Measurements from ENCODE around the gene NUDT3. TPM values are rescaled to one million over a fixed set of nuclear protein-coding genes. Genes with fewer than 3 reads are reported as not detected.

The NUDT3 gene
- total and polyA plus RNA-seq, 9 of the 15 experiments (the other 6 are each of a cell fraction or from before 2014, with no cell fraction given) = 5.4 to 81.2 (median 56.4) TPM

DNA sequence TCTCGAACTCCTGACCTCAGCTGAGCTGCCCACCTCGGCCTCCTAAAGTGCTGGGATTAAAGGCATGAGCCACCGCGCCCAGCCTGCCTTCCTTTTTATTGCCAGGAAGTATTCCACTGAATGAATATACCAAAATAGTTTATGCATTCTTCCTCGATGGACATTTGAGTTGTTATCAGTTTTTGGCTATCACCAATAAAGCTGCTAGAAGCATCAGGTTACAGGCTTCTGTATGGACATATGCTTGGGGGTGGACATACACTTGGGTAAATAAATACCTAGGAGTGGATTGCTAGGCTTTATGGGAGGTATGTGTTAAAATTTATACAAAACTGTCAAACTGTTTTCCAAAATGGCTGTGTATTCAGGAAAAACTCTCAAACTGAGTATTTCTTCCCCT lies 43.4 kb upstream of the NUDT3 start:
- POLR2A ChIA-PET = interaction anchor here (1.3 to 3.2 kb wide), 2 partner anchors 10 to 18 kb away, joined by 3 to 15 read pairs; partner anchors contain the start of gene RPS10

More for the DNA sequence above, 43.4 kb upstream of the NUDT3 start:
- H3K4me1 ChIP-seq (replicated peaks in 1 of 2; ENCODE audit: control insufficient read depth in 2 of 2, insufficient read depth in 2 of 2, low read length in 2 of 2) = no peaks in the 10 kb centered on the region
- no peaks in the 10 kb centered on the region for H3K36me3 ChIP-seq (ENCODE audit: control insufficient read depth, insufficient read depth, low read length)
- in situ Hi-C loops (cut with MboI) = no loop called here
- ATAC-seq = no peak
- CTCF ChIA-PET (ENCODE audit: low intra/inter-chr PET ratio) = no interaction called here
- no peak for TF ChIP-seq CBX2 (IDR thresholded peaks at IDR 0.05; ENCODE audit: insufficient read depth, low read length, poor library complexity, severe bottlenecking)
- TF ChIP-seq CREB3L1 (IDR thresholded peaks at IDR 0.05; ENCODE audit: borderline replicate concordance, low read depth) = no peak
- no peak for TF ChIP-seq ZKSCAN3 (CRISPR knock-in tag; IDR thresholded peaks at IDR 0.05)
- TF ChIP-seq HIVEP1 (CRISPR knock-in tag; IDR thresholded peaks at IDR 0.05) = no peak
- no peak for TF ChIP-seq NCOA4 (IDR thresholded peaks at IDR 0.05; ENCODE audit: partially characterized antibody)
- no peak for TF ChIP-seq NBN (IDR thresholded peaks at IDR 0.05; ENCODE audit: low read depth)
- no peak for TF ChIP-seq EP400 (IDR thresholded peaks at IDR 0.05)
- TF ChIP-seq CBFA2T3 (IDR thresholded peaks at IDR 0.05) = no peak
- TF ChIP-seq SNIP1 (IDR thresholded peaks at IDR 0.05; ENCODE audit: low read depth) = no peak
- TF ChIP-seq ATF7 (IDR thresholded peaks at IDR 0.05) = no peak
- no peak for TF ChIP-seq MEF2A (IDR thresholded peaks at IDR 0.05; ENCODE audit: control insufficient read depth, low read depth, low read length)
- TF ChIP-seq DDX20 (tag; IDR thresholded peaks at IDR 0.05; ENCODE audit: low read depth) = no peak
- no peaks in the 10 kb centered on the region for H3K79me2 ChIP-seq (ENCODE audit: control insufficient read depth, insufficient read depth, low read length)
- H3K9me1 ChIP-seq (ENCODE audit: control insufficient read depth, insufficient read depth, low read length) = no peaks in the 10 kb centered on the region
- H3K27ac ChIP-seq (ENCODE audit: extremely low read depth, low read depth, low read length) = no peak overlapping the region
- H3K27me3 ChIP-seq (ENCODE audit: control insufficient read depth in 2 of 2, insufficient read depth in 2 of 2, low read length in 2 of 2) = no peaks in the 10 kb centered on the region
- 38% methylated on average over 5 of the region's 5 CpGs for WGBS (ENCODE audit: insufficient coverage, low coverage, missing lambda C conversion rate)
- no peak overlapping the region for H2AFZ ChIP-seq (ENCODE audit: low read depth, low read length)
- H3K4me2 ChIP-seq (ENCODE audit: insufficient read depth, low read length) = no peak overlapping the region
- H3K9ac ChIP-seq (ENCODE audit: insufficient read depth in 1 of 2, low read depth in 2 of 2, low read length in 2 of 2) = no peak overlapping the region
- H3K4me3 ChIP-seq = no peak overlapping the region
- no peaks in the 10 kb centered on the region for H4K20me1 ChIP-seq (replicated peaks; ENCODE audit: control insufficient read depth, insufficient read depth, low read length)
- FAIRE-seq = no peak
- peaks cover 3% of the 10 kb centered on the region; the same call in 1 of the 2 replicates for H3K9me3 ChIP-seq (replicated peaks; ENCODE audit: control insufficient read depth, insufficient read depth, low read depth, low read length)
- no TSS peak for BruUV-seq (replicated peaks)
- intact Hi-C loops (cut with micrococcal nuclease) = no loop called here
- DNase-seq (ENCODE audit: extremely low read depth in 1 of 4, low spot score in 3 of 4) = no peak
